K562 (cell line): Measurements from ENCODE around the gene MGAT4B. TPM values are rescaled to one million over a fixed set of nuclear protein-coding genes. Genes with fewer than 3 reads are reported as not detected.
A peak's percentile ranks its signal among the peaks of the same experiment; 100 is the strongest.

Source experiments
- CBX8 ChIP-seq: fragments of 200-600 bp; sonication (generic); IDR thresholded peaks from 2 replicates; pipeline ENCODE4 v1.6.1; 2012; ENCODE audit warnings: borderline replicate concordance, mixed run types, low read depth, mild to moderate bottlenecking, moderate library complexity, mixed read lengths, low read length, control low read depth, inconsistent platforms; ENCODE audit not compliant: poor library complexity, severe bottlenecking; ENCODE audit errors: extremely low read depth
- CHCHD3 ChIP-seq: fragments of 250-450 bp; sonication (Bioruptor Pico); IDR thresholded peaks from 2 replicates; pipeline ENCODE4 v2.1.2; 2022; ENCODE audit warnings: mild to moderate bottlenecking
- ERF ChIP-seq: fragments of 450-650 bp; formaldehyde crosslinking; IDR thresholded peaks from 2 replicates; pipeline ENCODE4 v1.4.0; 2020; ENCODE audit warnings: mild to moderate bottlenecking, mixed read lengths
- FIP1L1 ChIP-seq: fragments of 200-400 bp; formaldehyde crosslinking; IDR thresholded peaks from 2 replicates; pipeline ENCODE4 v1.6.1; 2018; ENCODE audit warnings: mild to moderate bottlenecking, low read depth, low read length; ENCODE audit not compliant: poor library complexity, severe bottlenecking
- FOXJ3 ChIP-seq: sonication (generic); formaldehyde crosslinking; IDR thresholded peaks from 2 replicates; pipeline ENCODE4 v1.4.0; 2020; ENCODE audit warnings: mild to moderate bottlenecking, missing genetic modification reagents
- KLF13 ChIP-seq: fragments of 450-650 bp; IDR thresholded peaks from 2 replicates; pipeline ENCODE4 v1.6.1; 2016; ENCODE audit warnings: missing genetic modification characterization, low read depth, mild to moderate bottlenecking, missing compliant biosample characterization, moderate library complexity, borderline replicate concordance
- MAFF ChIP-seq: IDR thresholded peaks from 2 replicates; pipeline ENCODE4 v1.6.1; 2012; ENCODE audit warnings: low read length, improper control_type of control experiment
- MCM5 ChIP-seq: fragments of 450-650 bp; IDR thresholded peaks from 2 replicates; pipeline ENCODE4 v1.6.1; 2016; ENCODE audit warnings: low read depth
- MEF2A ChIP-seq: IDR thresholded peaks from 2 replicates; pipeline ENCODE4 v1.6.1; 2011; ENCODE audit warnings: low read depth, mild to moderate bottlenecking, low read length, moderate library complexity; ENCODE audit not compliant: control insufficient read depth
- MYC ChIP-seq, 2 experiments: fragments of 250-450 bp in 1 of 2; sonication (Bioruptor Pico) in 1 of 2; IDR thresholded peaks; 2 replicates each; pipeline versions ENCODE4 v1.5.1 to v1.6.1; 2012 to 2021; ENCODE audit warnings: low read depth in 2 of 2, borderline replicate concordance in 1 of 2, improper control_type of control experiment in 1 of 2, low read length in 1 of 2, mild to moderate bottlenecking in 1 of 2, moderate library complexity in 1 of 2
- RBM15 ChIP-seq: fragments of 200-400 bp; formaldehyde crosslinking; IDR thresholded peaks from 2 replicates; pipeline ENCODE4 v1.6.1; 2018; ENCODE audit warnings: mild to moderate bottlenecking, low read length, moderate library complexity; ENCODE audit not compliant: insufficient read depth
- ZC3H4 ChIP-seq: sonication (generic); formaldehyde crosslinking; IDR thresholded peaks from 2 replicates; pipeline ENCODE4 v1.9.0; 2021; ENCODE audit warnings: missing genetic modification reagents, borderline replicate concordance
- polyA plus RNA-seq, 8 experiments: library from polyadenylated mRNA; depleted of rRNA in 4 of 8; stranded (reverse) in 5 of 8; unstranded in 3 of 8; fragments of >200 nt; fragmentation: Nextera tagmentation in 2 of 8; fragmentation: Illumina TruSeq in 1 of 8; extraction: Ambion mirVana in 2 of 8; extraction: Trizol in 1 of 8; gene quantifications; 2 replicates each; pipeline versions ENCODE4 v1.2.1 to v1.2.3, GENCODE V29; 2011 to 2014; ENCODE audit warnings: inconsistent platforms in 1 of 8, missing spikeins in 1 of 8
- total RNA-seq, 7 experiments: library from RNA; depleted of rRNA in 6 of 7; stranded (reverse); fragments of >200 nt in 6 of 7; fragmentation: Illumina TruSeq in 2 of 7; extraction: Trizol in 2 of 7; gene quantifications; 2 replicates each; pipeline versions ENCODE4 v1.2.1 to v1.2.3, GENCODE V29; 2011 to 2021; ENCODE audit warnings: low replicate concordance in 1 of 7
- TF ChIP-seq, protein P1 (sequence below): IDR thresholded peaks from 2 replicates; pipeline ENCODE4 v1.6.1; 2014; ENCODE audit warnings: antibody characterized with exemption
- TF ChIP-seq, protein P2 (sequence below): fragments of 250-450 bp; sonication (Bioruptor Pico); IDR thresholded peaks from 2 replicates; pipeline ENCODE4 v1.4.0; 2020; ENCODE audit warnings: mild to moderate bottlenecking, moderate library complexity
- TF ChIP-seq, protein P3 (sequence below): fragments of 450-650 bp; IDR thresholded peaks from 2 replicates; pipeline ENCODE4 v1.6.1; 2016; ENCODE audit warnings: low read depth, mild to moderate bottlenecking, moderate library complexity
- TF ChIP-seq, protein P4 (sequence below): sonication (generic); formaldehyde crosslinking; IDR thresholded peaks from 2 replicates; pipeline ENCODE4 v1.8.0; 2023; ENCODE audit warnings: mild to moderate bottlenecking, missing genetic modification reagents
- TF ChIP-seq, protein P5 (sequence below): fragments of 250-450 bp; sonication (Bioruptor Pico); IDR thresholded peaks from 2 replicates; pipeline ENCODE4 v1.8.0; 2022; ENCODE audit warnings: moderate library complexity, mild to moderate bottlenecking, inconsistent platforms
- TF ChIP-seq, protein P6 (sequence below), 2 experiments: fragments of 450-650 bp in 1 of 2; sonication (generic) in 1 of 2; formaldehyde crosslinking in 1 of 2; IDR thresholded peaks in 1 of 2; conservative IDR thresholded peaks in 1 of 2; 2 replicates each; pipeline versions ENCODE4 v1.6.1 to v1.8.1; 2016 to 2023; ENCODE audit warnings: mild to moderate bottlenecking in 2 of 2, moderate library complexity in 2 of 2, inconsistent platforms in 1 of 2, missing genetic modification reagents in 1 of 2

MGAT4B gene
- total and polyA plus RNA-seq, 9 of the 15 experiments (the other 6 are each of a cell fraction or from before 2014, with no cell fraction given), result 0.34 to 133 (median 75.4) TPM

DNA sequence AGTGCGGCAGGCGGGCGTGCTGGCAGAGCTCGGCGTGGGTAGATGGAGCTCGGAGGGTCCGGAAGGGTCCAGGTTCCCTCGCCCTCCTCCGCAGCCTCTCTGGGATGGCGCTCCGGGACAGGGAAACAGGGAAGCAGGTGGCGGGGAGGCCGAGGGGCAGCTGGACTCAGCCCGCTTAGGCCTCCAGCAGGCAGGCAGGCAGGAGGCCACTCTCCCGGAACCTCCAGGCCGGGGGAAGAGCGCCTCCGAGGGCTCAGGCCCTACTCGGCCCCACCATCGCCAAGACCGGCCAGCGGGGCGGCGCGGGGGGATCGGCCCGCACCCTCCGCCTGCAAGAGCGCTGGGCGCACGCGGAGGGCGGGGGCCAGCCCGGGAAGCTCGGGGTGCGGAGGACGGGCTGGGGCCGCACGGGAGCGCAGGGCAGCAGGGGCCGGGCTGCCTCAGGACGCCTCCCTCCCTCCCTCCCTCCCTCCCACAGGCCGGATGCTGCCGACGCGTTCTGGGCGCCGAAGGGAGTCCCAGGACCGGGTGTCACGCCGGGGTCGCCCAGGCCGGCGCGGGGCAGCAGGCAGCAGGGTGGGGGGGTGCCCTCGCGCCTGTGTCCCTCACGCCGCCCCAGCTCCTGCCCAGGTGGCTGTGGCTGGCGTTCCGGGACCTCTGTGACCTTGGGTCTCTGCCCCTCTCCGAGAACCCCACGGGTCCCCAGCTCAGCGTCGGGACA is 977 bp downstream of the MGAT4B start (continued):
- TF ChIP-seq, protein P1, sequence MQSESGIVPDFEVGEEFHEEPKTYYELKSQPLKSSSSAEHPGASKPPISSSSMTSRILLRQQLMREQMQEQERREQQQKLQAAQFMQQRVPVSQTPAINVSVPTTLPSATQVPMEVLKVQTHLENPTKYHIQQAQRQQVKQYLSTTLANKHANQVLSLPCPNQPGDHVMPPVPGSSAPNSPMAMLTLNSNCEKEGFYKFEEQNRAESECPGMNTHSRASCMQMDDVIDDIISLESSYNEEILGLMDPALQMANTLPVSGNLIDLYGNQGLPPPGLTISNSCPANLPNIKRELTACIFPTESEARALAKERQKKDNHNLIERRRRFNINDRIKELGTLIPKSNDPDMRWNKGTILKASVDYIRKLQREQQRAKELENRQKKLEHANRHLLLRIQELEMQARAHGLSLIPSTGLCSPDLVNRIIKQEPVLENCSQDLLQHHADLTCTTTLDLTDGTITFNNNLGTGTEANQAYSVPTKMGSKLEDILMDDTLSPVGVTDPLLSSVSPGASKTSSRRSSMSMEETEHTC, result no peak
- TF ChIP-seq CHCHD3 (no peak), MCM5 (no peak), MYC (IDR thresholded peaks at IDR 0.05; ENCODE audit: low read depth, low read length) (peak; percentile 31; the same call in 1 of the 2 replicates), MYC (CRISPR knock-in tag; IDR thresholded peaks at IDR 0.05; ENCODE audit: borderline replicate concordance, low read depth) (no peak), CBX8 (no peak), MEF2A (no peak), ZC3H4 (CRISPR knock-in tag) (peak; percentile 81; the same call in 1 of the 2 replicates), FIP1L1 (no peak), MAFF (no peak), KLF13 (tag) (no peak), RBM15 (no peak), ERF (CRISPR knock-in tag) (no peak), FOXJ3 (no peak)
- TF ChIP-seq, protein P2, sequence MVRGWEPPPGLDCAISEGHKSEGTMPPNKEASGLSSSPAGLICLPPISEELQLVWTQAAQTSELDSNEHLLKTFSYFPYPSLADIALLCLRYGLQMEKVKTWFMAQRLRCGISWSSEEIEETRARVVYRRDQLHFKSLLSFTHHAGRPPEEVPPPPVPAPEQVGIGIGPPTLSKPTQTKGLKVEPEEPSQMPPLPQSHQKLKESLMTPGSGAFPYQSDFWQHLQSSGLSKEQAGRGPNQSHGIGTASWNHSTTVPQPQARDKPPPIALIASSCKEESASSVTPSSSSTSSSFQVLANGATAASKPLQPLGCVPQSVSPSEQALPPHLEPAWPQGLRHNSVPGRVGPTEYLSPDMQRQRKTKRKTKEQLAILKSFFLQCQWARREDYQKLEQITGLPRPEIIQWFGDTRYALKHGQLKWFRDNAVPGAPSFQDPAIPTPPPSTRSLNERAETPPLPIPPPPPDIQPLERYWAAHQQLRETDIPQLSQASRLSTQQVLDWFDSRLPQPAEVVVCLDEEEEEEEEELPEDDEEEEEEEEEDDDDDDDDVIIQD (CRISPR knock-in tag), result no peak
- TF ChIP-seq, protein P3, sequence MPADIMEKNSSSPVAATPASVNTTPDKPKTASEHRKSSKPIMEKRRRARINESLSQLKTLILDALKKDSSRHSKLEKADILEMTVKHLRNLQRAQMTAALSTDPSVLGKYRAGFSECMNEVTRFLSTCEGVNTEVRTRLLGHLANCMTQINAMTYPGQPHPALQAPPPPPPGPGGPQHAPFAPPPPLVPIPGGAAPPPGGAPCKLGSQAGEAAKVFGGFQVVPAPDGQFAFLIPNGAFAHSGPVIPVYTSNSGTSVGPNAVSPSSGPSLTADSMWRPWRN, result no peak
- TF ChIP-seq, protein P4, sequence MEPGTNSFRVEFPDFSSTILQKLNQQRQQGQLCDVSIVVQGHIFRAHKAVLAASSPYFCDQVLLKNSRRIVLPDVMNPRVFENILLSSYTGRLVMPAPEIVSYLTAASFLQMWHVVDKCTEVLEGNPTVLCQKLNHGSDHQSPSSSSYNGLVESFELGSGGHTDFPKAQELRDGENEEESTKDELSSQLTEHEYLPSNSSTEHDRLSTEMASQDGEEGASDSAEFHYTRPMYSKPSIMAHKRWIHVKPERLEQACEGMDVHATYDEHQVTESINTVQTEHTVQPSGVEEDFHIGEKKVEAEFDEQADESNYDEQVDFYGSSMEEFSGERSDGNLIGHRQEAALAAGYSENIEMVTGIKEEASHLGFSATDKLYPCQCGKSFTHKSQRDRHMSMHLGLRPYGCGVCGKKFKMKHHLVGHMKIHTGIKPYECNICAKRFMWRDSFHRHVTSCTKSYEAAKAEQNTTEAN (CRISPR knock-in tag), result no peak
- TF ChIP-seq, protein P5, sequence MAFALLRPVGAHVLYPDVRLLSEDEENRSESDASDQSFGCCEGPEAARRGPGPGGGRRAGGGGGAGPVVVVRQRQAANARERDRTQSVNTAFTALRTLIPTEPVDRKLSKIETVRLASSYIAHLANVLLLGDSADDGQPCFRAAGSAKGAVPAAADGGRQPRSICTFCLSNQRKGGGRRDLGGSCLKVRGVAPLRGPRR (CRISPR knock-in tag), result no peak
- TF ChIP-seq, protein P6, sequence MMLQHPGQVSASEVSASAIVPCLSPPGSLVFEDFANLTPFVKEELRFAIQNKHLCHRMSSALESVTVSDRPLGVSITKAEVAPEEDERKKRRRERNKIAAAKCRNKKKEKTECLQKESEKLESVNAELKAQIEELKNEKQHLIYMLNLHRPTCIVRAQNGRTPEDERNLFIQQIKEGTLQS (IDR thresholded peaks at IDR 0.05), result no peak
- TF ChIP-seq, protein P6 (CRISPR knock-in tag; conservative IDR thresholded peaks at IDR 0.05), result no peak
